ENCODE measurements around the gene EPHB4.

EPHB4 gene

DNA sequence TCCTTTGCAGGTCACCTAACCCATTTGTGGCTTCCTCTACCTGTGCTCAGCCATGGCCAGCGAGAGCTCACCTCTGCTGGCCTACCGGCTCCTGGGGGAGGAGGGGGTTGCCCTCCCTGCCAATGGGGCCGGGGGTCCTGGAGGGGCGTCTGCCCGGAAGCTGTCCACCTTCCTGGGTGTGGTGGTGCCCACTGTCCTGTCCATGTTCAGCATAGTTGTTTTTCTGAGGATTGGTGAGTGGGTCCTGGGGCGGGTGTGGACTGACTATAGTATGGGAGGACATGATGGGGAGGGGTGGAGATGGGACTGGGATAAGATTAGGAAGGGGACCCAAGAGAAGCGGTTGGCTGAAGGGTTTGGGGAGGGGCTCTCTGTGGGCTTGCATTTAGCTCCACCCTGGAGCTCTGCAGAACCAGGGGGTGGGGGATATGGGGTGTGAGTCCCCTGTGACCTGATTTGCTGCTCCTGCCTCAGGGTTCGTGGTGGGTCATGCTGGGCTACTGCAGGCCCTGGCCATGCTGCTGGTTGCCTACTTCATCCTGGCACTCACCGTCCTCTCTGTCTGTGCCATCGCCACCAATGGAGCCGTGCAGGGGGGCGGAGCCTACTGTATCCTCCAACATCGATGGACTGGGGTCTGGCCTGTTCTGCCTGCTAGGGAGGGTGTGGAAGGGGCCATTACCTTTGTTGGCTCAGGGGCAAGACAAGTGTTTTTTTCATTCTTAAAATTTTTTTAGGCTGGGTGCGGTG is 27.0 kb upstream of the EPHB4 start:
- DNase-seq (ENCODE audit: low spot score), result no peak

DNA sequence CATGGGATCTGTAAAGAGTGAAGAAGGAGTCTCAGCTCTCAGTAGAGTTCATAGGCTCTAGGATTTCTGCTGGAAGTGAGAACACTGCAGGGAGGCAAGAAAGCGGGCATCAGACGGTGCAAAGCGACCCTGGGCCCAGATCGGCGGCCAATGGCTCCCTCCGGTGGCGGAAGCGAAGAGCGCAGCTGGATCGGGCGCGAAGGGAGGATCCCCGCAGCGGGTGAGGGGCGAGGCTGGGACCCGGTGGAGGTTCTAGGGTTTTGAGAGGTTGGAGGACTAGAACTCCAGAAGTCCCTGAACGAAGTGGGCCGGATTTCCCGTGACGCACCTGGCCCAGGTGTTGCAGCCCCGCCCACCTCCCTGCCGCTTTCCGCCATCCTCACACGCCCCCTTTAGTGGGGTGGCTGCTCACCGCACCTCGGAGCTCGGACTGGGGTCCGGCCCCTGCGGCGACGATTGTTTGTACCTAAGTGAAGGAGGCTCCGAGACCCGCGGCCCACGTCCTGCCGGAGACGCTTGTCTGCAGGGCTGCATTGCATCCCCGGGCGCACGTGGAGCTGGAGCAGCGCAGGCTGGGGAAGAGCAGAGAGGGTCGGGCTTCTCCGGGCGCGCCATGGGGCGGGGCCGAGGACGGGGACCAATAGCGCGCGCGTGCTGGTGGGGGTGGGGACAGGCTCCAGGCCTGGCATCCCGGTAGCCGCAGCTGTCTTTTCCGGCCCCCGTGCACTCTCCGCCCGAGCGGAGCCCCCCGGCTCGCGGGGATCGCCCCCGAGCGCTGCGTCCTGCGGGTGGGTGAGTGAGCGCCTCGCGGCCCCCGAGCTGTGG is 24.9 kb upstream of the EPHB4 start, which contains the start of gene SLC12A9:
Gene SLC12A9 (plus strand): TSS at position 666 of the 825 bp plus-strand sequence. CDS start 1,485 bp downstream, outside the sequence.
- DNase-seq (ENCODE audit: low spot score), result peak; percentile 59

DNA sequence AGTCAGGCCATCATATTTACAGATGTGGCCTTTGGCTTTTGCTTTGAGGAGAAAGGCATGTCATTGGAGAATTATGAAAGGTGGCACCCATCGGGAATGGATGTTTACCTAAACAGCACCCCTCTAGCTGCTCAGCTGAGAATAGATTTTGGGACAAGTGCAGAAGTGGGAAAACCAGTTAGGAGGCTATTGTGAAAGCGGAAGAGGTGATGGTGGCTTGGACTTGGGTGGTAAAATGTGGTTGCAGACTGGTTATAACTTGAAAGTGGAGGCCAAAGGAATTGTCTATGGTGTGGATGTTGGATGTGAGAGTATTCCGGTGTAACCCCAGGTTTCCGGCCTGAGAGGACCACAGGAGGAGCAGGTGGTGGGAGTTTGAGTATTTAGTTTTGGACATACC is 20.0 kb upstream of the EPHB4 start:
- DNase-seq (ENCODE audit: low spot score), result no peak

DNA sequence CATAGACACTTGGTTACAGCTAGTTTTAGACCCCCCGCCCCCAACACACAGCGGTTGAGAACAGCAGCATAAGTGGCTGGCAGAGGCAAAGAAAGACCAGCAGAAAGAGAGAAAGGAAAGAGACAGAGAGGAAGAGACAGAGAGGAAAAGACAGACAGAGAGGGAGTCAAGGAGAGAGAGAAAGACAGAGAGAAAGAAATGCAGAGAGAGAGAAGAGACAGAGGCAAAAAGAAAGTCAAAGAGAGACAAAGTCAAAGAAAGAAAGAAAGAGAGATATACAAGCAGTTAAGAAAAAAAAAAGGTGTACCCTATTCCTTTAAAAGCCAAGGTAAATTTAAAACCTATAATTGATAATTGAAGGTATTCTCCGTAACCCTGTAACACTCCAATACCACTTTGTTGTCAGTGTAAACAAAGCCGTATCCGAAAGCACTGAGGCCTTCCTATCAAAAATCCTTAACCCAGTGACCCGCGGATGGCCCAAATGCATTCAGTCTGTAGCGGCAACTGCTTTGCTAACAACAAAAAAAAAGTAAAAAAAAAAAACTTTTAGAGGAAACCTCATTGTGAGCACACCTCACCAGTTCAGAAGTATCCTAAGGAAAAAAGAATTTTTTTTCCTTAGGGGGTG is 13.3 kb upstream of the EPHB4 start:
- DNase-seq (ENCODE audit: low spot score), result no peak

DNA sequence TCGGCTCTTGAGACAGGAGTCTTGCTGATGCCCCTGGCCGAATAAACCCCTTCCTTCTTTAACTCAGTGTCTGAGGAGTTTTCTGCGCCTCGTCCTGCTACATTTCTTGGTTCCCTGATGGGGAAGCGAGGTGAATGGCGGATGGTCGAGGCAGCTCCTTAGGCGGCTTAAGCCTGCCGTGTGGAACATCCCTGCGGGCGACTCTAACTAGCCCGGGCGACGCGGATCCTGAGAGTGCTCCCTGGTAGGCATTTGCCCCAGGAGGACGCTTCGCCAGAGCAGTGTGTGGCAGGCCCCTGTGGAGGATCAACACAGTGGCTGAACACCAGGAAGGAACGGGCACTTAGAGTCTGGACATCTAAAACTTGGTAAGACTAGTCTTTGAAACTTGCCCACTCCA is 12.0 kb upstream of the EPHB4 start:
- DNase-seq (ENCODE audit: low spot score), result no peak

DNA sequence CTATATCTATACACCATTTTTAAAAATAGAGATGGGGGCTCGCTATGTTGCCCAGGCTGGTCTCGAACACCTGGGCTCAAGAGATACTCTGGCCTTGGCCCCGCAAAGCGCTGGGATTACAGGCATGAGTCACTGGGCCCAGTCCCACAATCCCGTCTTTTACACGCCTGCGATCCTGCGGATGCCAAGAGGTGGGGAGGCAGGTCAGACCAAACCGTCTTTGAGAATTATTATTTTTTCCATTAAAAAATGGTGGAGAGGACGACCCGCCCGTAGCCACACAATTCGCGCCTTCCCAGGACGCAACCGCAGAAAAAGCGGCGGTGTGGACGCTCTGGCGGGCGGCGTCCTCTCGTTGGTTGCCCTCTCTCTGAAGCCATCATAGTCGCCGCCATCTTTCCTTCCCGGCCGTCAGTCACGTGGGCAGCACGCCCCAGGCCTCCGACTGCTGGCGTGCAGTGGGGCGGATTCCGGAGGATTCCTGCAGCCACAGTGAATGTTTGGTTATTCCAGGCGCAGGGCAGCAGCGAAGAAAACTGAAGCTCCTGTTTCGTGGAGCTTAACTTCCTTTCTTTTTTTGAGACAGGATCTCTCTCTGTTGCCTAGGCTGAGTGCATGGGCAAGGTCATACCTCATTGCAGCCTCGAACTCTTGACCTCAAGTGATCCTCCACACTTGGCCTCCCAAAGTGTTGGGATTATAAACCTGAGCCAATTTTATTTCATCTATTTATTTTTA is 9.9 kb upstream of the EPHB4 start:
- DNase-seq (ENCODE audit: low spot score), result peak; percentile 67

DNA sequence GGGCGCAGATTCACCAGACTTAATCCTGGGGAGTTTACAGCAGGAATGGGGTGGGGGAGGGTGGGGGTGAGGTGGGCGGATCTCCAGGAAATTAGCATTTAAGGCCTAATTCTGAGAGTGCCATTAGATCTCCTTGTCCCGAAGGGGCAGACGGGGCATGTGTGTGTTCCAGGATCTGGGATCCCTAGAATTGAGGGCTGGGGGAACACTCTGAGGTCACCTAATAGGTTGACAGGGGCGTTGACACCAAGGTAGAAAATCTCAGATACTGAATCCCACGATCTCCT is 9.4 kb upstream of the EPHB4 start:
- DNase-seq (ENCODE audit: low spot score), result no peak

DNA sequence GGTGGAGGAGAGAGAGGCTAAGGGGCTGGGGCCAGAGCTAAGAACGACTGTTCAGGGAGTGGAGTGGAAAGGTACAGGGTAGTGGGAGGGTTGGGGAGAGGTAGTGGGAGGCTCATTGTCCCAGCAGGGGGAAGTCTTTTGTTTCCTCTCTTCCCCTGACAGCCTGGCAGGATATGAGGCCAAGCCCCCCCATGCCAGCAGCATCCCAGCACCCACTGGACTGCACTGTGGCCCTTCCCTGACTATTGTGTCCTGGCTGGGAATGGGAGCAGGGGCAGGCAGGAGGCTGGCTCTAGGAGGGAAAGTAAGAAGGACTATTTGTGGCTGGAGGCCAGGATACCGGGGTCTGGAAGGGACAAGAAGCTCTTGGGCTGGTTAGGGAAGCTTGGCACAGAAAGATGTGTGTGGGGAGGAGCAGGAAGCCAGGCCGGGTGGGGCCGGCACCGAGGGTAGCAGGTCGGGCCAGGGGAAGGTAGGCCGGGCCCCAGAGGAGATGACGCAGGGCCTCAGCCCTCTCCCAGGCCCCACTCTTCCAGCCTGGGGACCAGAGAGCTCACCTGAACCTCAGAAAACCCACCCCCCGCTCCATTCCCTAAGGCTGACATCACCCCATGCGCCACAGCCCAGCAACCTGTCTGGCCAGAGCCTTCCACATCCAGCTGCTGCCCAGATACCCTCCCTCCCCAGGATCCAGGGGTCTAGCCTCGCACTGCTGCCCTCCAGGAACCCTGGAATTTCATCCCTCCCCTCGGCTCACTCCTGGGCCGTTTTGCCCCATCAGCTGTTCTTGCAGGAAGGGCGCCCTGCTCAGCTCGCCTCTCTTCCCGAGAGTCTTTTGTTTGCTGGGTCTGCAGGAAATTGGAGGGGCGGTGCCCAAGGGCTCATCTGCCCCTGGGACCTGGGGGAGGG is 8.8 kb upstream of the EPHB4 start:
- DNase-seq (ENCODE audit: low spot score), result no peak

DNA sequence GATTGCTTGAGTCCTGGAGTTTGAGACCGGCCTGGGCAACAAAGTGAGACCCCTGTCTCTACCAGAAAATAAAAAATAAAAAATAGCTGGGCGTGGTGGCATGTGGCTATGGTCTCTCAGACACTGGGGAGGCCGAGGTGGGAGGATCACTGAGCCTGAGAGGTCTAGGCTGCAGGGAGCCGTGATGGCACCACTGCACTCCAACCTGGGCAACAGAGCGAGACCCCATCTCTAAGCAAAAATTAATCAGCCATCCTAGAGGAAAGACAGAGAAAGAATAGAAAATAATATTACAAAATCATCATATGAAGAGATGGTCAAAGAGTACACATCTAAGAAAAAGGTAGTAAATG is 4.9 kb upstream of the EPHB4 start:
- DNase-seq (ENCODE audit: low spot score), result no peak

DNA sequence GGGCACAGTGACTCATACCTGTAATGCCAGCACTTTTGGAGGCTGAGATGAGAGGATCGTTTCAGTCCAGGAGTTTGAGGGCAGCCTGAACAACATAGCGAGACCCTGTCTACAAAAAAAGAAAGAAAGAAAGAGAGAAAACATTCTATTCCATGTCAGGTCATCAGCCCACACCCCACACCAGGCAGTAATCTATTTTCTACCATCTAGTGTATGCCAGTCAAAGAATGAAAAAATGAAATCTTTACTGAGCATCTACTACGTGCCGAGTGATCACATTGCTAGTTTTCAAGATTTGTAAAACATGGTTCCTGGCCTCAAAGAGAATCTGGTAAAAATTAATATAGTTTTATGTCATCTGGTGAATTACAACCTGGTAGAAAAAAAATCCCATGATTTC is 3.1 kb upstream of the EPHB4 start:
- DNase-seq (ENCODE audit: low spot score), result no peak

DNA sequence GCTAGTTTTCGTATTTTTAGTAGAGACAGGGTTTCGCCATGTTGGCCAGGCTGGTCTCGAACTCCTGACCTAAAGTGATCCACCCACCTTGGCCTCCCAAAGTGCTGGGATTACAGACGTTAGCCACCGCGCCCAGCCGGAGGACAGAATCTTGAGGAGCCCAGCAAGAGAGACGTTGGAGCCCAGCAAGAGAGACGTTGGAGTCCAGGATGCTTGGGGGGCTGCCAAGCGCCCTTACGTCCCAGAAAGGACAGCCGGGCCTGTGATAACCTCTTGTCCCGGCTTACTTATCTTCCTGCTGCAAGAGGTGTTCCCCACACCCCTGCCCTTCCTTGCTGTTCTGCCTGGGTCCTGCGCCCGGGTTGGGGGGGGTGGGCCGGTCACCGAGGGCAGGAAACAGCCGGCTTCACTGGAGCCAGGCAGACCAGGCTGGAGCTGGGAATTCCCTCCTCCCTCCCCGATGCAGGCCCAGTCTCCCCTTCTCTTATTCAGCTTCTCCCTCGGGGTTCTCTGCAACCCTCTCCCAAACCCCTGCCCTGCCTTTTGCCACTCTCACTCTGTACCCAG is 1.9 kb upstream of the EPHB4 start:
- no peak for DNase-seq (ENCODE audit: low spot score)

DNA sequence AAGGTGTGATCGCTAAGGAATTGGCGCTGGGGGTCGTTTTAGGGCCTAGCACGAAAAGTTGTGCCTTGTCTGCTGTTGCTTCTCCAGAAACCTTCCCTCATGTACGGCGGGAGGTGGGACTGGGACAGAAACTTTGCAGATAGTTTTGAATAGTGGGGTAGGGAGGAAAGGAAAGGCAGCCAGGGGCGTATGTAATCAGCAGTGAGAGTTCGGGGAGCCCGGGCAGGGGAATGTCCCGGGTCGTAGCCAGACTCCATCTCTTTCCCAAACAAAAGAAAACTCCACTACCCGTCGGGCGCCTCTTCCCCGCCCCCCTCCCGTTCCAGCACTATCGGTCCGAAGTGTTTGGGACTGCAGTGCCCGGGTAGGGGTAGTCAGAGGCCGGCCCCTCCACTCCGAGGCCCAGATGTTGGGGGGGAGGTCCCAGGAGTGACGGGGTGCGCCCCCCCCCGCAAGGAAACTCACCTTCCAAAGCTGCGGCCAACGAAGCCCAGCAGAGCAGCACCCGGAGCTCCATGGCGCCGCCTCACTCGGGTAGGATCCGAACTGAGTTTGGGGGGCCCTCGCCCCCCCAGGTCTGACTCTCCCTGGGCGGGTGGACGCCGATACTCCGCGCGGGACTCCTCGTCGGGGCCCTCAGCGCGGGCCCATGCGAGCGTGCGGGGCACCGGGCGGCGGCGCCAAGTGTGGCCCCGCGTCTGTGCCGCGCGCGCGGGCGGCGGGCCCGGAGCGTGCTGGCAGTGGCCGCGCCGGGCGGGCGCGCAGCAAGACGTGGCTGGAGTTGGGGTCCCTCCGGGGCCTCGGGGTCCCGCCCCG is 601 bp downstream of the EPHB4 start:
- DNase-seq (ENCODE audit: low spot score), result no peak

DNA sequence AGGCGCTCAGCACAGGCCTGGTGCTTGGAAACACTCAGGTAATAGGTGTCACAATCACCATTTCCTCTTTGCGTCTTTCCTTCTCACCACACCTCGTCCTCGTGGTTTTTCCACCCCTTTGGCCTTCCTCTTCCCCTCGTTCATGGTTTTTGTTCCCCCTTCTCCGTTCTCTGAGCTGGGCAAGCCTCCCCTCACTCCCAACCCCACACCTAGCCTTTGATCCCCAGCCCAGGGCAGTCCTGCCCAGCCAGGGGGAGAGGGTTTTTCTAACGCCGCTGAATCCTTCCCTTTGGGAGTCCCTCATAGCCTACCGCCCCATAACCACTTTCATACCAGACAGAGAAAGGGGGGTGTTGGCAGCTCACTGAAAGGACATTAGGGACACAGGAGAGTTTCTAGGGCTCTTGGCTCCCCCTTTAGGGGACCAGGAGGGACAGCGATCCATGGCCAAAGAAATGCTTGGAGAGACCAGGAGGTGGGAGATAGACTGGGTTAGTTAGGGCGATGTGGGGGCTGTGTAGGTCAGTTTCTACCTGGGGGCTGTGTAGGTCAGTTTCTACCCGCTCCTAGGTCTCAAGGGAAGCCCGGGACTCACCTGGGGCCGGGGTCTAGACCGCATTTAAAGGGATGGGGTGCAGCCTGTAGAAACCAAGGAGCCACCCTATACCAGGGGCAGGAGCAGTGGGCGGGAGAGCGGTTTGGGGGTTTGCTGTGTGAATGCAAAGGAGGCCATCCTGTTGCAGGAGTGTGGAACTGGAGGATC is 1.4 kb downstream of the EPHB4 start:
- no peak for DNase-seq (ENCODE audit: low spot score)

DNA sequence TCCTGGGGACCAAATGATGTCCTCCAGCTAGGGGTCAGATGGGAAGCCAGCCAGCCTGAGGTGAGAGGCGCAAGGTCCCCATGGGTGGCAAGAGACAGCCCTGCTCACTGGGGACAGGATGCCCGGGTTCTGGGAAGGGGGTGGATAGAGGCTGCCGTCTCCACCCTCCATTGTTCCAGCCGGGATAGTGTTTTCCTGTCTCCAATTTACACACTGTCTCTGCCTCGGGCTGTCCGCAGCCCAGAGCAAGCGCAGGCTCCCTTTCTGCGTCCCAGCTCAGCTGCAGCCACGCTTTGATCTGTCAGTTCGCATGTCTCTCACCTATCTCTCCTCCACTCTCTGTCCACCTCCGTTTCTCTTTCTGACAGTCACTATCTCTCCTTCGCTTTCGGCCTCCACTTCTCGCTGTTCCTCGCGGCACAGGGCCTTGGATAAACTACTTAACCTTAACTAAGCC is 2.1 kb downstream of the EPHB4 start:
- DNase-seq (ENCODE audit: low spot score), result no peak

DNA sequence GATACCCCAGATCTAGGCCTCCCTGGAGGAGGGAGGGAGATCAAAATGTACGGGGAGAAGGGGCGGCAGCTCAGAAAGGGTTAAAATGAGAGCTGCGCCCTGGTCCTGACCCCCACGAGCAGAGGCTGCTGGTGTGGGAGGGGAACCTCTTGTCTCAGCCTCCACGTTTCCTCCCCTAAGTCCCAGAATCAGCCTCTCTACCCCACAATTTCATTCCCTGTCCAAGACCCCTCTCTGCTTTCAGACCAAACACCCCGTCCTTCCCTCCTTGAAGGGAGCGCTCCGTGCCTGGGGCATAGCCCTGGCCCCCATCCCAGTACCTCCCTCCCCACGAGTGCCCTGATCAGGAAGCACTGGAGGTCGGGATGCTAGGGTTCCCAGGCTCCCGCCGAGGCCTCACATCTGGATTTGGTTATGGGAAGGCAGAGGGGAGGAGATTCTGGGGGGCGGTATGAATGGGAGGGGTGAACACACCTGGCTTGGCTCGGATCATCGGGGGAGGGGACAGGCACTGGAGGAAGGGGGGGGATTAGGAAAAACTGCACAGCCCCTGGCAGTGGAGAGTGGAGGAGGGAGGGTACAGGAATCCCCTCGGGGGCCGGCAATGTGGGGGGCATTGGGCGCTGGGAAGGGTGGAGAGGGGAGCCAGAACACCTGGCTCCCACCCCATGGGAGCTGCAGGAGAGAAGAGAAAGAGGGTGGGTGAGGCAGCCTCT is 2.7 kb downstream of the EPHB4 start:
- DNase-seq (ENCODE audit: low spot score), result no peak

DNA sequence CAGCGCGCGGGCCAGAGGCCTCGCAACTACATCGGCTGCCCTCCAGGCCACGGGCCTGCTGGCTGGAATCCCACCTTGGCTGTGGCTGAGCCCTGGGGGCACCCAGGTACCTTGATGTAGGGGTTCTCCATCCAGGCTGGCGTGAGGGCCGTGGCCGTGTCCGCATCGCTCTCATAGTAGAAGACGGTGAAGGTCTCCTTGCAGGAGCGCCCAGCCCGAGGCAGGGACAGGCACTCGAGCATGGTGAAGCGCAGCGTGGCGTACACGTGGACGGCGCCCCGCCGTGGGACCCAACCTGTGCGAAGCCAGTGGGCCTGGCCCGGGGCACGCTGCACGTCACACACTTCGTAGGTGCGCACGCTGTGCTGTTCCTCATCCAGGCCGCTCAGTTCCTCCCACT is 3.8 kb downstream of the EPHB4 start:
- DNase-seq (ENCODE audit: low spot score), result no peak

DNA sequence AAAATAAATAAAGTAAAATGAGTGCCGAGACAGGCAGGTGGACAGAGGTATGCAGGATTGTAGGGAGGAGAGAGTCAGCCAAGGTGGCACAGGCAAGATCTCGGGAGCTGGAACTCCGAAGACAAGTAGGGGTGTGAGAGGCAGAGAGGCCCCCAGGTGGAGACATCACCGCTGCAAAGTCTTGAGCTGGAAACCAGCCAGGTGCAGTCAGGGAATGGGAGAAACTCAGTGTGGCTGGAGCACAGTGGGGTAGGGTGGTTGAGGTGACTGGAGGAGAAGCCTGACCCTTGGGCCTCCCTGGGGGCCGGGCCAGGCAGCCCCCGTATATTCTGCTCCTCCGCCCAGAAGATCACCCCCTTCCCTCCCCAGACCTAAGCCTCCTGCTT is 4.2 kb downstream of the EPHB4 start:
- DNase-seq (ENCODE audit: low spot score), result no peak

DNA sequence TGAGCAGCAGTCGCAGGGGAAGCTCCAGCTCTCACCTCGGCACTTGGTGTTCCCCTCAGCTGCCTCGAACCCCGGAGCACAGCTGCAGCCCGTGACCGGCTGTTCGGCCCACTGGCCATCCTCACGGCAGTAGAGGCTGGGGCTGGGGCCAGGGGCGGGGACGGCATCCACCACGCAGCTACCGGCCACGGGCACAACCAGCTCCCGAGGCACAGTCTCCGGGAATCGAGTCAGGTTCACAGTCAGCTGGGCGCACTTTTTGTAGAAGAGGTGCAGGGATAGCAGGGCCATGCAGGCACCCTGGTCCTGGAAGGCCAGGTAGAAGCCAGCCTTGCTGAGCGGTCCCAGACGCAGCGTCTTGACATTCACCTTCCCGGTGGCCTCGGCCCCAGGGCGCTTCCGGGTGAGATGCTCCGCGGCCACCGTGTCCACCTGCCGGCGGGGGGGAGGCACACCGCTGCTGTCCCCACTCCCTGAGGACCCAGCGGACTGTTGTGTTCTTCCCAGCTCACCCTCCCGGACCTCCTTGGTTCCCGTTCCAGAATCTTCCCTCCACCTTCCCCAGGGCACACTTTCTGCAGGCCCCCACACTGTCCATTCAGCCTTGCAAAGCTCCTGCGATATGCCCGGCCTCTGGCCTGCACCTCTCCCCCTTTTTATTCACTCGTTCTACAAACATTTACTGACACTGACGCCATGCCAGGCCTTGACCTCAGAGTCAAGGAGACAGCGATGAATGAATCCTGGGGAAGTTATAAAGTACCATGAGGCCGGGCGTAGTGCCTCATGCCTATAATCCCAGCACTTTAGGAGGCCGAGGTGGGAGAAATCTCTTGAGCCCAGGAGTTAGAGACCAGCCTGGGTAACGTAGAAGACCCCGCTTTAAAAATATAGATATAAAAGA is 4.8 kb downstream of the EPHB4 start:
- no peak for DNase-seq (ENCODE audit: low spot score)
